WTC11 (cell line): ENCODE measurements around the gene LGI4. TPM values are rescaled to one million over a fixed set of nuclear protein-coding genes. Genes with fewer than 3 reads are reported as not detected.

ENCODE experiments used
- ATAC-seq: fragments of 200-7000 bp; cut with Tn5 transposase; 2 replicates; pipeline ENCODE4 v1.10.0; 2021; ENCODE audit warnings: mild to moderate bottlenecking, moderate library complexity
- CTCF ChIA-PET: fragments of 300-600 bp; sonication (Branson Sonifier 250); formaldehyde crosslinking; loops from one replicate; lab custom pipeline; 2021; ENCODE audit warnings: antibody characterized with exemption; lab: Charles Lee
- POLR2A ChIA-PET: fragments of 350-600 bp; sonication (Branson Sonifier 250); formaldehyde crosslinking; loops from one replicate; lab custom pipeline; 2021; ENCODE audit warnings: antibody characterized with exemption; lab: Charles Lee
- DNase-seq: peaks from one replicate; pipeline ENCODE4 v3.0.0; 2021; ENCODE audit warnings: low spot score
- H3K27ac Mint-ChIP-seq: 2 replicates; pipeline ENCODE4 v1.8.0; 2021; ENCODE audit warnings: mixed read lengths
- H3K27me3 Mint-ChIP-seq: 2 replicates; pipeline ENCODE4 v1.8.0; 2021; ENCODE audit warnings: low read depth, mild to moderate bottlenecking, moderate library complexity, mixed read lengths
- H3K36me3 Mint-ChIP-seq: 2 replicates; pipeline ENCODE4 v1.8.0; 2021; ENCODE audit warnings: mixed read lengths
- H3K4me1 Mint-ChIP-seq: 2 replicates; pipeline ENCODE4 v1.8.0; 2022; ENCODE audit warnings: mixed read lengths
- H3K4me3 Mint-ChIP-seq: 2 replicates; pipeline ENCODE4 v1.8.0; 2021; ENCODE audit warnings: mild to moderate bottlenecking, moderate library complexity, mixed read lengths
- H3K9me3 Mint-ChIP-seq: 2 replicates; pipeline ENCODE4 v1.8.0; 2021; ENCODE audit warnings: mixed read lengths
- E2F4 ChIP-seq: sonication (generic); formaldehyde crosslinking; IDR thresholded peaks from 2 replicates; pipeline ENCODE4 v1.8.1; 2022; ENCODE audit warnings: low read depth, mild to moderate bottlenecking, moderate library complexity, missing genetic modification reagents, borderline replicate concordance
- ESRRA ChIP-seq: sonication (generic); formaldehyde crosslinking; IDR thresholded peaks from 2 replicates; pipeline ENCODE4 v1.8.1; 2022; ENCODE audit warnings: mild to moderate bottlenecking, missing genetic modification reagents, borderline replicate concordance
- ETV6 ChIP-seq: sonication (generic); formaldehyde crosslinking; IDR thresholded peaks from 2 replicates; pipeline ENCODE4 v1.8.1; 2022; ENCODE audit warnings: mild to moderate bottlenecking, missing genetic modification reagents
- FOXK1 ChIP-seq: sonication (generic); formaldehyde crosslinking; IDR thresholded peaks from 2 replicates; pipeline ENCODE4 v1.8.0; 2022; ENCODE audit warnings: mild to moderate bottlenecking, moderate library complexity, missing genetic modification reagents
- GRHL2 ChIP-seq: fragments of 250-450 bp; sonication (Bioruptor Pico); IDR thresholded peaks from 2 replicates; pipeline ENCODE4 v1.8.0; 2022; ENCODE audit warnings: mild to moderate bottlenecking, moderate library complexity; ENCODE audit not compliant: insufficient replicate concordance, severe bottlenecking
- GTF2I ChIP-seq: fragments of 250-450 bp; sonication (Bioruptor Pico); conservative IDR thresholded peaks from 2 replicates; pipeline ENCODE4 v1.4.0; 2021; ENCODE audit warnings: mild to moderate bottlenecking
- IRF1 ChIP-seq: sonication (generic); formaldehyde crosslinking; IDR thresholded peaks from 2 replicates; pipeline ENCODE4 v1.8.0; 2023; ENCODE audit warnings: missing genetic modification reagents
- NFE2L1 ChIP-seq: sonication (generic); formaldehyde crosslinking; IDR thresholded peaks from 2 replicates; pipeline ENCODE4 v1.8.1; 2023; ENCODE audit warnings: missing genetic modification reagents
- NR1H2 ChIP-seq: sonication (generic); formaldehyde crosslinking; IDR thresholded peaks from 2 replicates; pipeline ENCODE4 v1.9.0; 2021; ENCODE audit warnings: mild to moderate bottlenecking, moderate library complexity, missing genetic modification reagents
- OVOL2 ChIP-seq: fragments of 250-450 bp; sonication (Bioruptor Pico); IDR thresholded peaks from 2 replicates; pipeline ENCODE4 v1.9.0; 2021; ENCODE audit warnings: mild to moderate bottlenecking, borderline replicate concordance
- RORB ChIP-seq: fragments of 250-450 bp; sonication (Bioruptor Pico); IDR thresholded peaks from 2 replicates; pipeline ENCODE4 v1.9.0; 2021; ENCODE audit warnings: mild to moderate bottlenecking
- SOX15 ChIP-seq: fragments of 250-450 bp; sonication (Bioruptor Pico); IDR thresholded peaks from 2 replicates; pipeline ENCODE4 v1.9.0; 2021; ENCODE audit warnings: mild to moderate bottlenecking
- SP1 ChIP-seq: sonication (generic); formaldehyde crosslinking; conservative IDR thresholded peaks from 2 replicates; pipeline ENCODE4 v1.8.1; 2022; ENCODE audit warnings: missing genetic modification reagents
- TCF7 ChIP-seq: sonication (generic); formaldehyde crosslinking; IDR thresholded peaks from 2 replicates; pipeline ENCODE4 v1.8.0; 2022; ENCODE audit warnings: mild to moderate bottlenecking, low read depth, missing genetic modification reagents, moderate library complexity
- ZMAT4 ChIP-seq: fragments of 250-450 bp; sonication (Bioruptor Pico); IDR thresholded peaks from 2 replicates; pipeline ENCODE4 v1.9.0; 2021; ENCODE audit warnings: mild to moderate bottlenecking
- ZNF317 ChIP-seq: sonication (generic); formaldehyde crosslinking; IDR thresholded peaks from 2 replicates; pipeline ENCODE4 v1.8.1; 2023; ENCODE audit warnings: low read depth, mild to moderate bottlenecking, moderate library complexity, missing genetic modification reagents, borderline replicate concordance
- total RNA-seq: library from RNA; stranded (reverse); gene quantifications from 3 replicates; pipeline ENCODE4 v1.2.3, GENCODE V29; 2021

Gene LGI4
- total RNA-seq, 1 experiment from 2014 or later: 14.2 TPM

- no peak for TF ChIP-seq RORB (CRISPR knock-in tag)
- TF ChIP-seq ESRRA (CRISPR knock-in tag): no peak
- no peak for TF ChIP-seq TCF7 (CRISPR knock-in tag)
- no peak for TF ChIP-seq FOXK1 (CRISPR knock-in tag)
- TF ChIP-seq NFE2L1 (CRISPR knock-in tag): no peak
- no peak for TF ChIP-seq E2F4 (CRISPR knock-in tag)
- no peak for TF ChIP-seq ZNF317 (CRISPR knock-in tag)
- peak; percentile 14; the same call in 1 of the 2 replicates for TF ChIP-seq ETV6 (CRISPR knock-in tag)
- no peak for TF ChIP-seq OVOL2 (CRISPR knock-in tag)
- TF ChIP-seq, all 79 proteins: peak for 3
Measured at GRCh38 chr19:35141837-35142605, 7.2 kb upstream of the LGI4 start (continued).

GRCh38 chr19:35140962-35141836, 6.3 kb upstream of the LGI4 start:
- Mint-ChIP-seq H3K27ac (0 out of 2 replicates have a peak overlapping the region, but pooled peaks have one; percentile 86), H3K27me3 (peaks cover 34% of the 10 kb centered on the region), H3K36me3 (no peaks in the 10 kb centered on the region), H3K4me1 (peaks cover 44% of the 10 kb centered on the region), H3K4me3 (peak overlapping the region; percentile 91), H3K9me3 (no peaks in the 10 kb centered on the region)
- CTCF ChIA-PET: interaction anchor here (0.6 to 5.5 kb wide), 43 partner anchors 9 to 969 kb away, joined by 3 to 143 read pairs (median 6); partner anchors contain the start of genes FXYD3, FXYD5, HPN and OVOL3
- POLR2A ChIA-PET: interaction anchor here (0.7 to 2.1 kb wide), 8 partner anchors 11 to 134 kb away, joined by 3 to 15 read pairs (median 3); partner anchors contain the start of gene FXYD5
- ATAC-seq: peak; percentile 77
- 0 out of 2 replicates have a peak, but pooled peaks have one; percentile 30 for TF ChIP-seq GTF2I (CRISPR knock-in tag)
- no peak for TF ChIP-seq SOX15 (CRISPR knock-in tag)
- TF ChIP-seq SP1 (CRISPR knock-in tag): peak; percentile 81
- peak; percentile 98 for DNase-seq

GRCh38 chr19:35140207-35140961, 5.5 kb upstream of the LGI4 start:
- ChIA-PET CTCF (interaction anchor here (0.6 to 5.5 kb wide), 30 partner anchors 10 to 970 kb away, joined by 3 to 143 read pairs (median 9); partner anchors contain the start of genes FXYD3, FXYD5 and OVOL3), POLR2A (interaction anchor here (0.8 to 2.1 kb wide), 4 partner anchors 14 to 107 kb away, joined by 3 to 15 read pairs (median 4); partner anchors contain the start of gene FXYD5)
- ATAC-seq: no peak
- peak overlapping the region; percentile 65 for H3K4me3 Mint-ChIP-seq
- no peak for DNase-seq
- TF ChIP-seq ZMAT4 (CRISPR knock-in tag) (no peak), IRF1 (CRISPR knock-in tag) (no peak), GRHL2 (CRISPR knock-in tag) (no peak), NR1H2 (CRISPR knock-in tag) (no peak)
- peaks cover 49% of the 10 kb centered on the region for H3K4me1 Mint-ChIP-seq
- peaks cover 34% of the 10 kb centered on the region for H3K27me3 Mint-ChIP-seq
- H3K9me3 Mint-ChIP-seq: no peaks in the 10 kb centered on the region
- no peak overlapping the region for H3K27ac Mint-ChIP-seq
- no peaks in the 10 kb centered on the region for H3K36me3 Mint-ChIP-seq
